Caco-2 (cell line): ENCODE measurements around the gene EFHC2. TPM values are rescaled to one million over a fixed set of nuclear protein-coding genes. Genes with fewer than 3 reads are reported as not detected.

Experiments
- BruUV-seq: library from RNA; stranded (reverse); fragments of 400-500 nt; replicated peaks from 2 replicates; lab custom pipeline; 2021; lab: Mats Ljungman, UMichigan
- CTCF ChIA-PET: fragments of 300-600 bp; sonication (Branson Sonifier 250); formaldehyde crosslinking; loops from one replicate; lab custom pipeline; 2022; ENCODE audit warnings: antibody characterized with exemption; lab: Charles Lee
- POLR2A ChIA-PET: fragments of 300-600 bp; sonication (Branson Sonifier 250); formaldehyde crosslinking; loops from one replicate; lab custom pipeline; 2022; ENCODE audit warnings: antibody characterized with exemption; lab: Charles Lee
- DNase-seq, 2 experiments: peaks; one replicate each; pipeline versions ENCODE4 v3.0.0 to v3.0.0-alpha.2; 2020 to 2022
- H3K27me3 ChIP-seq: replicated peaks from 2 replicates; pipeline ENCODE4 v1.6.0; 2011; ENCODE audit warnings: low read length; ENCODE audit not compliant: control insufficient read depth, insufficient read depth
- H3K36me3 ChIP-seq: 2 replicates; pipeline ENCODE4 v1.5.1; 2011; ENCODE audit warnings: low read length; ENCODE audit not compliant: control insufficient read depth, insufficient read depth
- H3K4me1 ChIP-seq: fragments of 250-450 bp; sonication (Bioruptor Pico); 2 replicates; pipeline ENCODE4 v1.5.1; 2020; ENCODE audit warnings: mild to moderate bottlenecking
- H3K4me3 ChIP-seq: 2 replicates; pipeline ENCODE4 v1.5.1; 2011; ENCODE audit warnings: low read depth, mild to moderate bottlenecking, control low read depth, low read length
- H3K9me3 ChIP-seq: fragments of 250-450 bp; sonication (Bioruptor Pico); 2 replicates; pipeline ENCODE4 v1.5.1; 2020; ENCODE audit warnings: mild to moderate bottlenecking, moderate library complexity
- H3K27ac Mint-ChIP-seq: one replicate; pipeline ENCODE4 v1.8.0; 2022; ENCODE audit warnings: mixed read lengths; ENCODE audit not compliant: unreplicated experiment
- H3K27me3 Mint-ChIP-seq: one replicate; pipeline ENCODE4 v1.8.0; 2022; ENCODE audit warnings: mixed read lengths; ENCODE audit not compliant: insufficient read depth, unreplicated experiment
- H3K36me3 Mint-ChIP-seq: one replicate; pipeline ENCODE4 v1.8.0; 2022; ENCODE audit warnings: mild to moderate bottlenecking, mixed read lengths; ENCODE audit not compliant: insufficient read depth, unreplicated experiment
- H3K4me1 Mint-ChIP-seq: one replicate; pipeline ENCODE4 v1.8.0; 2022; ENCODE audit warnings: low read depth, mixed read lengths; ENCODE audit not compliant: unreplicated experiment
- H3K4me3 Mint-ChIP-seq: one replicate; pipeline ENCODE4 v1.8.0; 2022; ENCODE audit warnings: mild to moderate bottlenecking, moderate library complexity, mixed read lengths; ENCODE audit not compliant: unreplicated experiment
- H3K9me3 Mint-ChIP-seq: one replicate; pipeline ENCODE4 v1.8.0; 2022; ENCODE audit warnings: mixed read lengths; ENCODE audit not compliant: unreplicated experiment
- intact Hi-C: fragments of 100-400 bp; cut with micrococcal nuclease; formaldehyde crosslinking; loops from one replicate; pipeline ENCODE4 v1.10.0; 2022; ENCODE audit not compliant: unreplicated experiment
- total RNA-seq: library from RNA; stranded (reverse); gene quantifications from 2 replicates; pipeline ENCODE4 v1.2.3, GENCODE V29; 2022
- TF ChIP-seq, protein P1 (sequence below), 2 experiments: fragments of 200-600 bp in 1 of 2; IDR thresholded peaks; 1 replicate in 1 of 2; 2 replicates in 1 of 2; pipeline versions ENCODE4 v1.5.1 to v1.8.0; 2011 to 2022; ENCODE audit warnings: antibody characterized with exemption in 1 of 2, control low read depth in 1 of 2, inconsistent platforms in 1 of 2, low read depth in 1 of 2, low read length in 1 of 2, mild to moderate bottlenecking in 1 of 2, moderate library complexity in 1 of 2; ENCODE audit not compliant: insufficient read depth in 1 of 2, severe bottlenecking in 1 of 2, unreplicated experiment in 1 of 2

The EFHC2 gene
- total RNA-seq, 1 experiment from 2014 or later, result not detected

DNA sequence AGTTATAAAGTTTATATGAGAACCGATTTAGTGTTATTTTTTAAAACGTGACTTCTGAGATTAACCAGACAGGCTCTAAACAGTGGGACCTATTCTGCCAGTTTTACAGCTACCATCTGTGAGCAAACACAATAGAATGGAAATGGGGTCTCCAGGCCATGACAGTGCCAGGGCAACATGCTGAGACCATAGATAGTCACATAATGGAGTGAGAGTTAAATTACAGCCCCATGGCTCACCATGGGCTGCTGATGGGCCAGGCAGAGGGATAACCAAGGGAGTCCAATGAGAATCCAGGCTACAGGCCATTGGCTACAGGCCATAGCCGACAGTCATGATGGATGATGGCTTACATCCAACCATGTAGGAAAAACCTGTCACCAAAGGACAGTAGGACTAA lies 186.7 kb downstream of the EFHC2 start:
- no peaks in the 10 kb centered on the region for H3K27me3 ChIP-seq
- ChIA-PET CTCF (no interaction called here), POLR2A (no interaction called here)
- Mint-ChIP-seq H3K4me3 (no peak overlapping the region), H3K4me1 (no peaks in the 10 kb centered on the region), H3K9me3 (no peaks in the 10 kb centered on the region), H3K36me3 (no peaks in the 10 kb centered on the region), H3K27me3 (peaks cover 3% of the 10 kb centered on the region), H3K27ac (no peak overlapping the region)
- BruUV-seq, result no TSS peak
- TF ChIP-seq, protein P1, sequence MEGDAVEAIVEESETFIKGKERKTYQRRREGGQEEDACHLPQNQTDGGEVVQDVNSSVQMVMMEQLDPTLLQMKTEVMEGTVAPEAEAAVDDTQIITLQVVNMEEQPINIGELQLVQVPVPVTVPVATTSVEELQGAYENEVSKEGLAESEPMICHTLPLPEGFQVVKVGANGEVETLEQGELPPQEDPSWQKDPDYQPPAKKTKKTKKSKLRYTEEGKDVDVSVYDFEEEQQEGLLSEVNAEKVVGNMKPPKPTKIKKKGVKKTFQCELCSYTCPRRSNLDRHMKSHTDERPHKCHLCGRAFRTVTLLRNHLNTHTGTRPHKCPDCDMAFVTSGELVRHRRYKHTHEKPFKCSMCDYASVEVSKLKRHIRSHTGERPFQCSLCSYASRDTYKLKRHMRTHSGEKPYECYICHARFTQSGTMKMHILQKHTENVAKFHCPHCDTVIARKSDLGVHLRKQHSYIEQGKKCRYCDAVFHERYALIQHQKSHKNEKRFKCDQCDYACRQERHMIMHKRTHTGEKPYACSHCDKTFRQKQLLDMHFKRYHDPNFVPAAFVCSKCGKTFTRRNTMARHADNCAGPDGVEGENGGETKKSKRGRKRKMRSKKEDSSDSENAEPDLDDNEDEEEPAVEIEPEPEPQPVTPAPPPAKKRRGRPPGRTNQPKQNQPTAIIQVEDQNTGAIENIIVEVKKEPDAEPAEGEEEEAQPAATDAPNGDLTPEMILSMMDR (IDR thresholded peaks at IDR 0.05; ENCODE audit: insufficient read depth in 1 of 2, low read depth in 1 of 2, low read length in 1 of 2, severe bottlenecking in 1 of 2, unreplicated experiment in 1 of 2), result no peak
- H3K4me3 ChIP-seq, result no peak overlapping the region
- H3K36me3 ChIP-seq, result no peaks in the 10 kb centered on the region
- no peaks in the 10 kb centered on the region for H3K4me1 ChIP-seq
- intact Hi-C loops, result no loop called here
- DNase-seq, result no peak
- H3K9me3 ChIP-seq, result no peaks in the 10 kb centered on the region

DNA sequence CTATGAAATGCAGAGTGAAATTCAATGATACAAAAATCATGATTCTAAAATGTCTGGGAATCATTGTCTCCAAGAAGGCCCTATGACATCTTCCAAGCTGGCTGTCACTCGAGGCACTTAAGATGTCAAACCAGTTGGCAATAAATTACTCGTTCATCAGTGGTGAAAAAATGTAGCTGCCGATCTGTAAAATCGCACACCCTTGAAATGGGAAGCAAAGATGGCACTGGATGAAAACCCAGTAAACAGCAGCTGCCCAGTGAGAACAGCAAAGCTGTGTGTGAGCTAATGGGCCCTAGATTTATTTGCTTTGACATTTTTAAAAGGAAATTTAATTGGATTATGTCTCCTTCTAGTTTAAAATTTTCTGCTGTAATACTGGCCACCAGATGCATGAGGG lies 188.3 kb downstream of the EFHC2 start:
- ChIA-PET CTCF (no interaction called here), POLR2A (no interaction called here)
- TF ChIP-seq, protein P1 (IDR thresholded peaks at IDR 0.05; ENCODE audit: insufficient read depth in 1 of 2, low read depth in 1 of 2, low read length in 1 of 2, severe bottlenecking in 1 of 2, unreplicated experiment in 1 of 2), result no peak
- no peaks in the 10 kb centered on the region for H3K9me3 Mint-ChIP-seq
- no peaks in the 10 kb centered on the region for H3K9me3 ChIP-seq
- no peaks in the 10 kb centered on the region for H3K4me1 ChIP-seq
- no peak overlapping the region for H3K4me3 ChIP-seq
- H3K36me3 Mint-ChIP-seq, result no peaks in the 10 kb centered on the region
- H3K4me3 Mint-ChIP-seq, result no peak overlapping the region
- H3K27me3 ChIP-seq, result no peaks in the 10 kb centered on the region
- peaks cover 3% of the 10 kb centered on the region for H3K27me3 Mint-ChIP-seq
- H3K4me1 Mint-ChIP-seq, result no peaks in the 10 kb centered on the region
- no peak for DNase-seq
- BruUV-seq, result no TSS peak
- no peak overlapping the region for H3K27ac Mint-ChIP-seq
- intact Hi-C loops, result no loop called here
- H3K36me3 ChIP-seq, result no peaks in the 10 kb centered on the region

DNA sequence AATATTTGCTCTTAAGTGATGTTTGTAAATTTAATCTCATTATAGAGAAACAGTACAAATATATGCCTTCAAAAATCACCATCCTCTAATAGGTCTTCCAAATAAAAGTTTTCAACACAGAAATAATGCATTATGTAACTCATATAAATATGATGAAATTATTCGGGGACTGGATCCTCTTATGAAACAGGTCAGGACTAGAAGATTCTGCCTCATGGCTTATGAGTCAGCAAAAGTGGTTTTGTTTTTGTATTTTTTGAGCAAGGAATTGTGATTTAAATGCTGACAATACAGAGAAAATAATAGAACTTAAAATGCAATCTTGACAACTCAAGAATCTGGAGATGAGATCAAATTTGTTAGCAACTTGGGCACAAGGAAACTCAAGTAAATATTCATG lies 190.6 kb downstream of the EFHC2 start:
- BruUV-seq, result no TSS peak
- POLR2A ChIA-PET, result no interaction called here
- H3K9me3 ChIP-seq, result no peaks in the 10 kb centered on the region

More for the DNA sequence above, 190.6 kb downstream of the EFHC2 start:
- no peaks in the 10 kb centered on the region for H3K4me1 ChIP-seq
- Mint-ChIP-seq H3K4me1 (no peaks in the 10 kb centered on the region), H3K27me3 (peaks cover 3% of the 10 kb centered on the region), H3K4me3 (no peak overlapping the region), H3K27ac (no peak overlapping the region), H3K9me3 (no peaks in the 10 kb centered on the region), H3K36me3 (no peaks in the 10 kb centered on the region)
- intact Hi-C loops, result no loop called here
- no peak for DNase-seq
- H3K4me3 ChIP-seq, result no peak overlapping the region
- no peaks in the 10 kb centered on the region for H3K36me3 ChIP-seq
- H3K27me3 ChIP-seq, result no peaks in the 10 kb centered on the region
- CTCF ChIA-PET, result no interaction called here
- TF ChIP-seq, protein P1 (IDR thresholded peaks at IDR 0.05; ENCODE audit: insufficient read depth in 1 of 2, low read depth in 1 of 2, low read length in 1 of 2, severe bottlenecking in 1 of 2, unreplicated experiment in 1 of 2), result no peak
